GM23248 (cell line): ENCODE measurements around the gene ZFAND2B. TPM values are rescaled to one million over a fixed set of nuclear protein-coding genes. Genes with fewer than 3 reads are reported as not detected.
"Not testable (repeated sequence)": the region's sequence is repeated elsewhere in the genome, so short reads cannot be mapped to it uniquely, and the experiment has no call there.

ENCODE experiments used
- DNase-seq: peaks from one replicate; pipeline ENCODE4 v3.0.0-alpha.2; 2015
- H2AFZ ChIP-seq: fragments of 200-600 bp; sonication (generic); 2 replicates; pipeline ENCODE4 v1.6.1; 2016; ENCODE audit warnings: antibody characterized with exemption
- H3F3A ChIP-seq: fragments of 200-600 bp; sonication (generic); 2 replicates; pipeline ENCODE4 v1.6.1; 2016; ENCODE audit warnings: mild to moderate bottlenecking, antibody characterized with exemption, mixed run types; ENCODE audit not compliant: insufficient read depth
- H3K27ac ChIP-seq: fragments of 200-600 bp; sonication (generic); 2 replicates; pipeline ENCODE4 v1.5.1; 2016; ENCODE audit warnings: mild to moderate bottlenecking
- H3K27me3 ChIP-seq: fragments of 200-600 bp; sonication (generic); replicated peaks from 2 replicates; pipeline ENCODE4 v1.6.1; 2016; ENCODE audit warnings: mild to moderate bottlenecking; ENCODE audit not compliant: insufficient read depth
- H3K36me3 ChIP-seq: fragments of 200-600 bp; sonication (generic); 2 replicates; pipeline ENCODE4 v1.6.1; 2016; ENCODE audit warnings: low read depth, mild to moderate bottlenecking
- H3K4me1 ChIP-seq: fragments of 200-600 bp; sonication (generic); 2 replicates; pipeline ENCODE4 v1.6.1; 2016; ENCODE audit warnings: mild to moderate bottlenecking; ENCODE audit not compliant: insufficient read depth
- H3K4me2 ChIP-seq: fragments of 200-600 bp; sonication (generic); one replicate; pipeline ENCODE4 v1.6.1; 2016; ENCODE audit warnings: mild to moderate bottlenecking; ENCODE audit not compliant: unreplicated experiment
- H3K4me3 ChIP-seq: fragments of 200-600 bp; sonication (generic); 2 replicates; pipeline ENCODE4 v1.5.1; 2016; ENCODE audit warnings: mild to moderate bottlenecking
- H3K79me2 ChIP-seq: fragments of 200-600 bp; sonication (generic); 2 replicates; pipeline ENCODE4 v1.6.1; 2016; ENCODE audit warnings: mild to moderate bottlenecking; ENCODE audit not compliant: insufficient read depth
- H3K9ac ChIP-seq: fragments of 200-600 bp; sonication (generic); 2 replicates; pipeline ENCODE4 v1.6.1; 2016; ENCODE audit warnings: mild to moderate bottlenecking
- H3K9me2 ChIP-seq: fragments of 200-600 bp; sonication (generic); 2 replicates; pipeline ENCODE4 v1.6.1; 2016; ENCODE audit warnings: mixed run types, mild to moderate bottlenecking, moderate library complexity; ENCODE audit not compliant: insufficient read depth
- H3K9me3 ChIP-seq: fragments of 200-600 bp; sonication (generic); one replicate; pipeline ENCODE4 v1.6.1; 2017; ENCODE audit warnings: low read depth
- H4K20me1 ChIP-seq: fragments of 200-600 bp; sonication (generic); 2 replicates; pipeline ENCODE4 v1.6.0; 2016; ENCODE audit not compliant: insufficient read depth
- EZH2 ChIP-seq: fragments of 200-600 bp; sonication (generic); IDR thresholded peaks from 2 replicates; pipeline ENCODE4 v1.6.1; 2018; ENCODE audit warnings: antibody characterized with exemption, mild to moderate bottlenecking; ENCODE audit not compliant: insufficient read depth, poor library complexity, severe bottlenecking
- EZH2phosphoT487 ChIP-seq: fragments of 200-600 bp; sonication (generic); IDR thresholded peaks from 2 replicates; pipeline ENCODE4 v1.6.1; 2018; ENCODE audit warnings: antibody characterized with exemption, moderate library complexity, mild to moderate bottlenecking, low read depth; ENCODE audit not compliant: insufficient read depth
- whole genome bisulfite sequencing, 2 experiments: methylation state at CpG; one replicate each; pipeline ENCODE4 v1.1.6; 2015 to 2017; ENCODE audit warnings: low lambda C conversion rate in 2 of 2, low coverage in 1 of 2; ENCODE audit errors: missing lambda C conversion rate in 2 of 2; 5-methylcytosine and 5-hydroxymethylcytosine counted together
- in situ Hi-C: fragments of 300-500 bp; cut with MboI; formaldehyde crosslinking; loops from 2 replicates; pipeline ENCODE4 v1.15.0; 2020
- polyA plus RNA-seq: library from polyadenylated mRNA; unstranded; fragments of >200 nt; fragmentation: Nextera tagmentation; extraction: Ambion mirVana; gene quantifications from 2 replicates; pipeline ENCODE4 v1.2.1, GENCODE V29; 2016
- total RNA-seq: library from RNA; depleted of rRNA; stranded (reverse); fragments of >200 nt; shearing (Covaris generic); gene quantifications from 2 replicates; pipeline ENCODE4 v1.2.3, GENCODE V29; 2014

The ZFAND2B gene
- total and polyA plus RNA-seq, 2 experiments from 2014 or later = 38.9 to 39.3 TPM

DNA sequence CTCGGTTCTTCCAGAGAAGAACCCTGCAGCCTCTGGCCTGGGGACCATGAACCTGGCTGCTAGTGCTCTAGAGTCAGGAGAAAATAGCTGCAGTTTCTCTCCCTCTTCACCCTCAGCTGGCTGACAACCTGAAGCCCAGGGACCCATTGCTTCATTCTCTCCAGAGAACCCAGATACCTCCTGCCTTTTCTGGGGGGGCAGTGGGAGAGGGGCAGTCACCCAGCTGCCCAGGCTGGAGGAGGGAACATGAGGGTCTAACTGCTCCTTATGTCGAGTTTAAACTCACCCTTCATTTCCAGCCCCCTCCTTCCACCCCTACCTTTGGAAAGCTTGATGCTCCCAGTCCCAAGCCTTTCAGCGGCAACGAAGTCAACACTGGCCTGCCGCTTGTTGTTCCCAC is 7.6 kb upstream of the ZFAND2B start:
- no peak for TF ChIP-seq EZH2phosphoT487
- no peak for TF ChIP-seq EZH2
- no peaks in the 10 kb centered on the region for H3F3A ChIP-seq
- no peaks in the 10 kb centered on the region for H3K4me1 ChIP-seq
- peaks cover 5% of the 10 kb centered on the region; the same call in 1 of the 2 replicates for H3K27me3 ChIP-seq
- H3K79me2 ChIP-seq = no peaks in the 10 kb centered on the region
- in situ Hi-C loops = no loop called here
- H3K4me3 ChIP-seq = no peak overlapping the region
- no peak overlapping the region for H3K9ac ChIP-seq
- WGBS, 2 experiments = 61 to 71% methylated on average over 5 of the region's 5 CpGs
- H3K9me3 ChIP-seq = no peaks in the 10 kb centered on the region
- no peaks in the 10 kb centered on the region for H4K20me1 ChIP-seq
- H2AFZ ChIP-seq = no peak overlapping the region
- no peaks in the 10 kb centered on the region for H3K9me2 ChIP-seq
- H3K36me3 ChIP-seq = no peaks in the 10 kb centered on the region
- H3K27ac ChIP-seq = no peak overlapping the region
- H3K4me2 ChIP-seq = no peak overlapping the region
- DNase-seq = no peak

DNA sequence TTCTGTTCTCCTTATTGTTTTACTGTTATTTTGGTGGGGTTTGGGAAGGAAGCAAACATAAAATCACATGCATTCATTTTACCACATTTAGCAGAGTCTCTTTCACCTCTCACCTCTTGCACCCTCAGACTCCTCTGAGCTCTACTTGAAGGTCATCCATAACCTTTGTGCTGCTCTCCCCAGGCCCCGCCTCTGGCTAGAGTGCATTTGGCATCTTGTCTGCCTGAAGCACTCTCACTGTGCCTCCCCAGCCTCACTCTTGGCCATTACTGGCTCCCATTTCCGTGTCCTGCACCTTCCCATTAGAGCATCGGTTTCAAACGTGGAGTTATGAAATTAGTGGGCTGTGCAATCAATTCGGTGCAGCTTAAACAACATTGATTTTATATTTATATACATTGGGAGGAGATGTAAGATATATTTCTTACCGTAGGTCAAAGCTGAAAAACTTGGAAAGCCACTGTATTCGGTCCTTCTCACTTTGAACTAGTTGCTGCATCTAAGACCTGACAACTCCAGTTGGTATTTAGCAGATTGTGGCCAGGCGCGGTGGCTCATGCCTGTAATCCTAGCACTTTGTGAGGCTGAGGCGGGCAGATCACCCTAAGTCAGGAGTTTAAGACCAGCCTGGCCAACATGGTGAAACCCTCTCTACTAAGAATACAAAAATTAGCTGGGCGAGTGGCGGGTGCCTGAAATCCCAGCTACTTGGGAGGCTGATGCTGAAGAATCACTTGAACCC is 6.9 kb upstream of the ZFAND2B start:
- Histone ChIP-seq H4K20me1 (no peaks in the 10 kb centered on the region), H3K4me2 (no peak overlapping the region), H3K9me3 (no peaks in the 10 kb centered on the region), H3F3A (no peaks in the 10 kb centered on the region), H3K27ac (no peak overlapping the region), H3K9ac (no peak overlapping the region), H3K79me2 (no peaks in the 10 kb centered on the region), H3K9me2 (no peaks in the 10 kb centered on the region), H3K27me3 (peaks cover 2% of the 10 kb centered on the region; the same call in 1 of the 2 replicates), H3K4me1 (no peaks in the 10 kb centered on the region), H2AFZ (no peak overlapping the region), H3K4me3 (no peak overlapping the region), H3K36me3 (no peaks in the 10 kb centered on the region)
- no peak for DNase-seq
- in situ Hi-C loops = no loop called here
- WGBS, 2 experiments = 70 to 73% methylated on average over 12 of the region's 12 CpGs
- TF ChIP-seq EZH2phosphoT487 (no peak), EZH2 (no peak)

DNA sequence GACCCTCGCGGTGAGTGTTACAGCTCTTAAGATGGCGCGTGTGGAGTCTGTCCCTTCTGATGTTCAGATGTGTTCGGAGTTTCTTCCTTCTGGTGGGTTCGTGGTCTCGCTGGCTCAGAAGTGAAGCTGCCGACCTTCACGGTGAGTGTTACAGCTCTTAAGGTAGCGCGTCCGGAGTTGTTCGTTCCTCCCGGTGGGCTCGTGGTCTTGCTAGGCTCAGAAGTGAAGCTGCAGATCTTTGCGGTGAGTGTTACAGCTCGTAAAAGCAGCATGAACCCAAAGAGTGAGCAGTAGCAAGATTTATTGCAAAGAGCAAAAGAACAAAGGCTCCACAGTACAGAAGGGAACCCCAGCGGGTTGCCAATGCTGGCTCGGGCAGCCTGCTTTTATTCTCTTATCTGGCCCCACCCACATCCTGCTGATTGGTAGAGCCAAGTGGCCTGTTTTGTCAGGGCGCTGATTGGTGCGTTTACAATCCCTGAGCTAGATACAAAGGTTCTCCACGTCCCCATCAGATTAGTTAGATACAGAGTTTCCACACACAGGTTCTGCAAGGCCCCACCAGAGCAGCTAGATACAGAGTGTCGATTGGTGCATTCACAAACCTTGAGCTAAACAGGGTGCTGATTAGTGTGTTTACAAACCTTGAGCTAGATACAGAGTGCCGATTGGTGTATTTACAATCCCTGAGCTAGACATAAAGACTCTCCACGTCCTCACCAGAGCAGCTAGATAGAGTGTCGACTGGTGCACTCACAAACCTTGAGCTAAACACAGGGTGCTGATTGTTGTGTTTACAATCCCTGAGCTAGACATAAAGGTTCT is 5.9 kb upstream of the ZFAND2B start:
- DNase-seq, H3K9me2 ChIP-seq, H3K4me3 ChIP-seq, H3K27ac ChIP-seq, H3K4me1 ChIP-seq, in situ Hi-C loops, H2AFZ ChIP-seq, H3K27me3 ChIP-seq, H3F3A ChIP-seq, H3K4me2 ChIP-seq, H3K79me2 ChIP-seq, H3K36me3 ChIP-seq, H3K9ac ChIP-seq, H3K9me3 ChIP-seq, H4K20me1 ChIP-seq: not testable (repeated sequence)
- 63 to 65% methylated on average over 26 of the region's 26 CpGs for WGBS, 2 experiments

DNA sequence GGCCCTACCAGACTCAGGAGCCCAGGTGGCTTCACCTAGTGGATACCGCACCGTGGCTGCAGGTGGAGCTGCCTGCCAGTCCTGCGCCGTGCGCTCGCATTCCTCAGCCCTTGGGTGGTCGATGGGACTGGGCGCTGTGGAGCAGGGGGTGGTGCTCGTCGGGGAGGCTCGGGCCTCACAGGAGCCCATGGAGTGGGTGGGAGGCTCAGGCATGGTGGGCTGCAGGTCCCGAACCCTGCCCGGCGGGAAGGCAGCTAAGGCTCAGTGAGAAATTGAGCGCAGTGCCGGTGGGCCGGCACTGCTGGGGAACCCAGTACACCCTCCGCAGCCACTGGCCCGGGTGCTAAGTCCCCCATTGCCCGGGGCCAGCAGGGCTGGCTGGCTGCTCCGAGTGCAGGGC is 5.3 kb upstream of the ZFAND2B start:
- H3K27me3 ChIP-seq, H3K4me2 ChIP-seq, H3K9me2 ChIP-seq, H3K4me3 ChIP-seq, H2AFZ ChIP-seq, in situ Hi-C loops, H3K4me1 ChIP-seq, H4K20me1 ChIP-seq, H3K9me3 ChIP-seq, H3K79me2 ChIP-seq, H3F3A ChIP-seq, H3K27ac ChIP-seq, H3K36me3 ChIP-seq, H3K9ac ChIP-seq, DNase-seq: not testable (repeated sequence)
- 70 to 73% methylated on average over 19 to 21 of the region's 21 CpGs for WGBS, 2 experiments
